IMR-90 (cell line): ENCODE results near the gene HAUS3. TPM values are rescaled to one million over a fixed set of nuclear protein-coding genes. Genes with fewer than 3 reads are reported as not detected.

Experiments used
- ATAC-seq: fragments of 200-7000 bp; cut with Tn5 transposase; 2 replicates; pipeline ENCODE4 v1.9.1; 2020; ENCODE audit warnings: low read depth, mild to moderate bottlenecking, moderate library complexity
- Bru-seq: library from RNA; stranded (reverse); fragments of 400-500 nt; gene quantifications from one replicate; lab custom pipeline; 2021; lab: Mats Ljungman, UMichigan
- BruChase-seq, 2 experiments: library from RNA; stranded (reverse); fragments of 400-500 nt; gene quantifications; one replicate each; lab custom pipeline; 2021; lab: Mats Ljungman, UMichigan
- BruUV-seq: library from RNA; stranded (reverse); fragments of 400-500 nt; replicated peaks from 2 replicates; lab custom pipeline; 2021; lab: Mats Ljungman, UMichigan
- CTCF ChIA-PET: fragments of 300-600 bp; formaldehyde crosslinking; extraction: SDS; loops from one replicate; lab custom pipeline; 2021; ENCODE audit warnings: antibody characterized with exemption; lab: Yijun Ruan, JAX
- POLR2A ChIA-PET: fragments of 300-600 bp; sonication (Branson Sonifier 250); formaldehyde crosslinking; loops from one replicate; lab custom pipeline; 2022; ENCODE audit warnings: antibody characterized with exemption; ENCODE audit not compliant: unreplicated experiment; lab: Charles Lee
- DNase-seq: peaks from one replicate; pipeline ENCODE4 v3.0.0; 2013
- H2AFZ ChIP-seq: replicated peaks from 2 replicates; pipeline ENCODE3; 2013; ENCODE audit warnings: low read length, mild to moderate bottlenecking; ENCODE audit not compliant: poor library complexity
- H2AK5ac ChIP-seq: 2 replicates; pipeline ENCODE4 v1.6.1; 2013; ENCODE audit warnings: low read depth, low read length, inconsistent platforms
- H2AK9ac ChIP-seq: replicated peaks from 2 replicates; pipeline ENCODE3; 2013; ENCODE audit warnings: mild to moderate bottlenecking, low read depth, low read length, moderate library complexity; ENCODE audit not compliant: poor library complexity
- H2BK120ac ChIP-seq: 2 replicates; pipeline ENCODE4 v1.6.1; 2013; ENCODE audit warnings: low read depth, low read length, inconsistent platforms
- H2BK15ac ChIP-seq: 3 replicates; pipeline ENCODE4 v1.6.1; 2013; ENCODE audit warnings: low read depth, low read length, inconsistent platforms
- H2BK20ac ChIP-seq: 2 replicates; pipeline ENCODE4 v1.6.1; 2013; ENCODE audit warnings: low read depth, mild to moderate bottlenecking, inconsistent platforms, low read length, moderate library complexity
- H2BK5ac ChIP-seq: 2 replicates; pipeline ENCODE4 v1.6.1; 2013; ENCODE audit warnings: mild to moderate bottlenecking, low read depth, low read length, inconsistent platforms; ENCODE audit not compliant: poor library complexity, severe bottlenecking
- H3K14ac ChIP-seq: replicated peaks from 2 replicates; pipeline ENCODE4 v1.6.1; 2013; ENCODE audit warnings: low read depth, low read length, inconsistent platforms
- H3K18ac ChIP-seq: 2 replicates; pipeline ENCODE4 v1.6.1; 2013; ENCODE audit warnings: low read depth, low read length, control low read depth
- H3K23ac ChIP-seq: 2 replicates; pipeline ENCODE4 v1.6.1; 2013; ENCODE audit warnings: low read depth, low read length, inconsistent platforms
- H3K27ac ChIP-seq: 2 replicates; pipeline ENCODE4 v1.5.1; 2013; ENCODE audit warnings: mild to moderate bottlenecking, control low read depth, low read length; ENCODE audit not compliant: insufficient read depth
- H3K27me3 ChIP-seq: 2 replicates; pipeline ENCODE4 v1.6.1; 2013; ENCODE audit warnings: low read length; ENCODE audit not compliant: control insufficient read depth, insufficient read depth
- H3K36me3 ChIP-seq: 2 replicates; pipeline ENCODE4 v1.6.1; 2013; ENCODE audit warnings: low read length, mixed read lengths; ENCODE audit not compliant: control insufficient read depth, insufficient read depth
- H3K4ac ChIP-seq: 2 replicates; pipeline ENCODE4 v1.6.1; 2013; ENCODE audit warnings: low read depth, low read length, inconsistent platforms
- H3K4me1 ChIP-seq: 2 replicates; pipeline ENCODE4 v1.6.1; 2013; ENCODE audit warnings: low read length, mixed read lengths; ENCODE audit not compliant: control insufficient read depth, insufficient read depth
- H3K4me2 ChIP-seq: 2 replicates; pipeline ENCODE4 v1.6.1; 2013; ENCODE audit warnings: low read depth, mild to moderate bottlenecking, control low read depth, low read length, moderate library complexity
- H3K4me3 ChIP-seq: 2 replicates; pipeline ENCODE4 v1.5.1; 2013; ENCODE audit warnings: low read depth, mild to moderate bottlenecking, control low read depth, low read length, moderate library complexity; ENCODE audit not compliant: insufficient read depth
- H3K56ac ChIP-seq: 2 replicates; pipeline ENCODE4 v1.6.1; 2013; ENCODE audit warnings: low read length, inconsistent platforms; ENCODE audit not compliant: insufficient read depth; ENCODE audit errors: extremely low read depth
- H3K79me1 ChIP-seq, 2 experiments: 2 replicates each; pipeline ENCODE4 v1.6.1; 2013; ENCODE audit warnings: low read length in 2 of 2, inconsistent platforms in 1 of 2, low read depth in 1 of 2
- H3K9ac ChIP-seq: 2 replicates; pipeline ENCODE4 v1.6.1; 2013; ENCODE audit warnings: low read depth, low read length, control low read depth
- H3K9me1 ChIP-seq: 2 replicates; pipeline ENCODE4 v1.6.1; 2013; ENCODE audit warnings: low read length, inconsistent platforms; ENCODE audit not compliant: insufficient read depth
- H3K9me3 ChIP-seq: 2 replicates; pipeline ENCODE4 v1.6.1; 2013; ENCODE audit warnings: low read length; ENCODE audit not compliant: control insufficient read depth, insufficient read depth
- H4K20me1 ChIP-seq: 2 replicates; pipeline ENCODE4 v1.6.1; 2013; ENCODE audit warnings: low read length, inconsistent platforms; ENCODE audit not compliant: insufficient read depth
- H4K5ac ChIP-seq: 2 replicates; pipeline ENCODE4 v1.6.1; 2013; ENCODE audit warnings: mild to moderate bottlenecking, low read depth, low read length, control low read depth
- H4K8ac ChIP-seq, 2 experiments: 2 replicates each; pipeline ENCODE4 v1.6.1; 2013; ENCODE audit warnings: low read depth in 2 of 2, low read length in 2 of 2, control low read depth in 1 of 2, inconsistent platforms in 1 of 2
- H4K91ac ChIP-seq: 2 replicates; pipeline ENCODE4 v1.6.1; 2013; ENCODE audit warnings: low read depth, low read length, inconsistent platforms; ENCODE audit not compliant: insufficient read depth
- BHLHE40 ChIP-seq: fragments of 150-350 bp; IDR thresholded peaks from 2 replicates; pipeline ENCODE4 v1.6.1; 2016; ENCODE audit warnings: mild to moderate bottlenecking, low read depth, low read length
- CHD1 ChIP-seq: IDR thresholded peaks from 2 replicates; pipeline ENCODE4 v1.6.1; 2012; ENCODE audit warnings: low read depth, low read length, improper control_type of control experiment
- FOS ChIP-seq: fragments of 150-350 bp; IDR thresholded peaks from 2 replicates; pipeline ENCODE4 v1.6.1; 2016; ENCODE audit warnings: low read depth, low read length
- MXI1 ChIP-seq: IDR thresholded peaks from 2 replicates; pipeline ENCODE4 v1.6.1; 2012; ENCODE audit warnings: low read depth, mild to moderate bottlenecking, low read length, moderate library complexity, borderline replicate concordance
- NFE2L2 ChIP-seq: fragments of 150-350 bp; IDR thresholded peaks from 2 replicates; pipeline ENCODE4 v1.6.1; 2016; ENCODE audit warnings: low read depth, mild to moderate bottlenecking, low read length
- POLR2A ChIP-seq: IDR thresholded peaks from 2 replicates; pipeline ENCODE4 v1.6.1; 2012; ENCODE audit warnings: mild to moderate bottlenecking, low read depth, low read length
- RAD21 ChIP-seq: IDR thresholded peaks from 2 replicates; pipeline ENCODE4 v1.6.1; 2012; ENCODE audit warnings: low read length, improper control_type of control experiment
- RCOR1 ChIP-seq: IDR thresholded peaks from 2 replicates; pipeline ENCODE4 v1.6.1; 2012; ENCODE audit warnings: mild to moderate bottlenecking, low read length, improper control_type of control experiment; ENCODE audit not compliant: insufficient replicate concordance
- RFX5 ChIP-seq: IDR thresholded peaks from 2 replicates; pipeline ENCODE4 v1.8.0; 2012; ENCODE audit warnings: low read depth, mild to moderate bottlenecking, low read length, moderate library complexity
- WGBS, 2 experiments: methylation state at CpG; one replicate each; pipeline versions ENCODE4 v1.1.5 to v1.1.7; 2013; ENCODE audit warnings: missing lambda C conversion rate in 2 of 2; ENCODE audit not compliant: insufficient read length in 1 of 2; ENCODE audit errors: extremely low coverage in 2 of 2; 5-methylcytosine and 5-hydroxymethylcytosine counted together
- dilution Hi-C: fragments of 300-500 bp; cut with HindIII; formaldehyde crosslinking; loops from one replicate; pipeline ENCODE4 v1.14.3; 2018; ENCODE audit warnings: low sequenced_read_pairs; ENCODE audit not compliant: unreplicated experiment
- in situ Hi-C: fragments of 300-500 bp; cut with MboI; formaldehyde crosslinking; loops from 3 replicates; pipeline ENCODE4 v1.14.3; 2019; ENCODE audit warnings: low sequenced_read_pairs, inconsistent platforms, mixed read lengths
- intact Hi-C: fragments of 100-400 bp; cut with micrococcal nuclease; formaldehyde crosslinking; loops from 2 replicates; pipeline ENCODE4 v1.10.0; 2022
- long read RNA-seq: library from polyadenylated mRNA; unstranded; transcript quantifications from one replicate; pipeline ENCODE4 v2.0.0, GENCODE V29; 2021; ENCODE audit not compliant: unreplicated experiment
- polyA plus RNA-seq, 3 experiments: library from polyadenylated mRNA; depleted of rRNA; stranded (reverse); fragments of >200 nt; gene quantifications; 2 replicates each; pipeline ENCODE4 v1.2.3, GENCODE V29; 2012; ENCODE audit warnings: low replicate concordance in 1 of 3
- total RNA-seq: library from RNA; depleted of rRNA; stranded (reverse); fragments of >200 nt; gene quantifications from 2 replicates; pipeline ENCODE4 v1.2.3, GENCODE V29; 2012; rRNA removed
- TF ChIP-seq, protein P1 (sequence below): fragments of 150-350 bp; IDR thresholded peaks from 2 replicates; pipeline ENCODE4 v1.6.1; 2017; ENCODE audit warnings: mild to moderate bottlenecking, antibody characterized with exemption, low read length, low read depth

Gene HAUS3, protein sequence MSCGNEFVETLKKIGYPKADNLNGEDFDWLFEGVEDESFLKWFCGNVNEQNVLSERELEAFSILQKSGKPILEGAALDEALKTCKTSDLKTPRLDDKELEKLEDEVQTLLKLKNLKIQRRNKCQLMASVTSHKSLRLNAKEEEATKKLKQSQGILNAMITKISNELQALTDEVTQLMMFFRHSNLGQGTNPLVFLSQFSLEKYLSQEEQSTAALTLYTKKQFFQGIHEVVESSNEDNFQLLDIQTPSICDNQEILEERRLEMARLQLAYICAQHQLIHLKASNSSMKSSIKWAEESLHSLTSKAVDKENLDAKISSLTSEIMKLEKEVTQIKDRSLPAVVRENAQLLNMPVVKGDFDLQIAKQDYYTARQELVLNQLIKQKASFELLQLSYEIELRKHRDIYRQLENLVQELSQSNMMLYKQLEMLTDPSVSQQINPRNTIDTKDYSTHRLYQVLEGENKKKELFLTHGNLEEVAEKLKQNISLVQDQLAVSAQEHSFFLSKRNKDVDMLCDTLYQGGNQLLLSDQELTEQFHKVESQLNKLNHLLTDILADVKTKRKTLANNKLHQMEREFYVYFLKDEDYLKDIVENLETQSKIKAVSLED
- total RNA-seq (4.3 and 6.9 TPM in 2 replicates), polyA plus RNA-seq (2012; rRNA removed) (3.6 and 4.8 TPM in 2 replicates), Bru-seq, nascent RNA (percentile 71 among the genes with signal in this experiment), BruChase-seq, experiment 1, labeled RNA remaining after a 6-hour chase (percentile 87 among the genes with signal in this experiment), BruChase-seq, experiment 2, labeled RNA remaining after a 2-hour chase (percentile 94 among the genes with signal in this experiment)
- polyA plus RNA-seq (2012; cell fraction: cytosol; rRNA removed) = 3.0 and 5.8 TPM in 2 replicates
- 9.9 and 13.2 TPM in 2 replicates for polyA plus RNA-seq (2012; cell fraction: nucleus; rRNA removed; ENCODE audit: low replicate concordance)
- long read RNA-seq, transcript HAUS3-202 (6 exons, 2,430 nt) = major isoform, 5 of 25 reads
- long read RNA-seq, partial matches to known transcripts = 20 of 25 reads
- long read RNA-seq, other reads (novel, unspliced or antisense) = 0 of 25 reads

- H3K23ac ChIP-seq = peak within 1 kb of the TSS; percentile 30
- no peaks in the 10 kb centered on the region; the same call in 1 of the 2 replicates for H3K36me3 ChIP-seq
- H4K5ac ChIP-seq = no peak within 1 kb of the TSS
- H3K14ac ChIP-seq = no peak within 1 kb of the TSS
- H3K79me1 ChIP-seq = peaks cover 9 to 24% of the 10 kb centered on the region in 2 experiments
- intact Hi-C loops (loop anchor here (5.0 kb wide), 1 partner anchor 221 kb away; no protein-coding TSS in a partner anchor), dilution Hi-C loops (no loop called here), in situ Hi-C loops (no loop called here)
- DNase-seq (peak; percentile 96), ATAC-seq (peak; percentile 98)
- H3K27ac ChIP-seq = peak within 1 kb of the TSS; percentile 48
- H4K20me1 ChIP-seq = peaks cover 6% of the 10 kb centered on the region
- H2BK15ac ChIP-seq = no peak within 1 kb of the TSS
- no peak within 1 kb of the TSS for H3K4ac ChIP-seq
- peaks cover 6% of the 10 kb centered on the region for H3K4me1 ChIP-seq
- H2AK5ac ChIP-seq = no peak within 1 kb of the TSS
- H2BK5ac ChIP-seq = no peak within 1 kb of the TSS
- peak within 1 kb of the TSS; percentile 93 for H2AFZ ChIP-seq
- POLR2A ChIA-PET = interaction anchor here (1.0 kb wide), 1 partner anchor 227 kb away, joined by 3 read pairs; the partner anchor contains the start of gene RNF4
- peak within 1 kb of the TSS; percentile 70 for H2AK9ac ChIP-seq
- H2BK120ac ChIP-seq = no peak within 1 kb of the TSS
- no TSS peak for BruUV-seq
- peak within 1 kb of the TSS; percentile 96 for H3K4me2 ChIP-seq
- CTCF ChIA-PET = no interaction called here
- H2BK20ac ChIP-seq = no peak within 1 kb of the TSS
- H3K18ac ChIP-seq = no peak within 1 kb of the TSS
- WGBS, 2 experiments = 0% methylated on average over 42 of the region's 88 CpGs; no CpG with 5 or more reads in 1 of the 2 experiments
- peak within 1 kb of the TSS; percentile 50; the same call in 1 of the 2 replicates for H3K56ac ChIP-seq
- H4K8ac ChIP-seq = peak within 1 kb of the TSS in 1 of 2 experiments; percentile 45; a peak in 1 of 4 replicates
- H3K27me3 ChIP-seq = no peaks in the 10 kb centered on the region
- no peak within 1 kb of the TSS for H4K91ac ChIP-seq
- H3K9me1 ChIP-seq = no peaks in the 10 kb centered on the region
- peak within 1 kb of the TSS; percentile 78 for H3K4me3 ChIP-seq
- H3K9me3 ChIP-seq = no peaks in the 10 kb centered on the region
- peak within 1 kb of the TSS; percentile 90 for H3K9ac ChIP-seq
- TF ChIP-seq RFX5 (no peak), MXI1 (peak; percentile 80), CHD1 (no peak), NFE2L2 (no peak), BHLHE40 (no peak), RCOR1 (no peak), FOS (no peak), POLR2A (peak; percentile 26; the same call in 1 of the 2 replicates), RAD21 (no peak; the same call in 1 of the 2 replicates)
- TF ChIP-seq, protein P1, sequence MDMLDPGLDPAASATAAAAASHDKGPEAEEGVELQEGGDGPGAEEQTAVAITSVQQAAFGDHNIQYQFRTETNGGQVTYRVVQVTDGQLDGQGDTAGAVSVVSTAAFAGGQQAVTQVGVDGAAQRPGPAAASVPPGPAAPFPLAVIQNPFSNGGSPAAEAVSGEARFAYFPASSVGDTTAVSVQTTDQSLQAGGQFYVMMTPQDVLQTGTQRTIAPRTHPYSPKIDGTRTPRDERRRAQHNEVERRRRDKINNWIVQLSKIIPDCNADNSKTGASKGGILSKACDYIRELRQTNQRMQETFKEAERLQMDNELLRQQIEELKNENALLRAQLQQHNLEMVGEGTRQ = peak; percentile 27; the same call in 1 of the 2 replicates
Observed at GRCh38 chr4:2241410-2242353, at the start of gene HAUS3, which contains the start of gene POLN. HAUS3 (minus strand) TSS chr4:2242121; CDS start chr4:2240946, 1,175 bp downstream. POLN (minus strand) TSS chr4:2242121; CDS start chr4:2229231, 12,890 bp downstream.
